NCI-H1092 treated with DMSO at 0.1 percent for 48 hours (cell line): Measurements from ENCODE around the gene CARS2.
"Not testable (repeated sequence)": the region's sequence is repeated elsewhere in the genome, so short reads cannot be mapped to it uniquely, and the experiment has no call there.

Source experiments
- DNase-seq: peaks from one replicate; lab custom pipeline; 2025; lab: John Stamatoyannopoulos, UW

CARS2 gene

GRCh38 chr13:110682746-110683145 is 23.2 kb downstream of the CARS2 start:
- DNase-seq = no peak

DNA sequence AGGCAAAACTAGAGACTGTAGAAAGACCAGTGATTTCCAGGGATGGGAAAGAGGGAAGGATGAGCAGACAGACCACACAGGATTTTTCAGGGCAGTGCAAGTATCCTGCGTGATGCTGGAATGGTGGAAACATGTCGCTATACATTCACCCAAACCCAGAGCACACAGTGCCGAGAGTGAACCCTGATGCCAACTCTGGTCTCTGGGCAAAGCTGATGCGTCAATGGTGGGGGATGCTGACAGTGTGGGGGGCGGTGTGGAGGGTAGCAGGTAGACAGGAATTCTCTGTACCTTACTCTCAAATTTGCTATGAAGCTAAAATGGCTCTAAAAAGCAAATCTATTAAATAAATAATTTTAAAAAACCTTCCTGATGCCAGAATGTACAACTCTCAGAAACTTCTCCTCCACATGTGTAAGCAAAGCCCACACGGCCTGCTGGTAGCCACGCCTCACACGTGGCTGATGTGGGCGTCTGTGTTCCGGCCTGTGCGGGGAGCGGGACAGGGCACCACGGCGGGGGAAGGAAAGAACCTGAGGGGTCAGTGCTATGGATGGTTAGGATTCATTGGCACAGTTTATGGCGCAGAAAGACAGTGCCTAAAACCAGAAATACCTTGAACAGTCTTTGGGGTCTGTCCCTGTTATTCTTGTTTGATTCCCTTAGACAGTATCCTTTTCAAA is 23.9 kb downstream of the CARS2 start:
- DNase-seq = no peak

DNA sequence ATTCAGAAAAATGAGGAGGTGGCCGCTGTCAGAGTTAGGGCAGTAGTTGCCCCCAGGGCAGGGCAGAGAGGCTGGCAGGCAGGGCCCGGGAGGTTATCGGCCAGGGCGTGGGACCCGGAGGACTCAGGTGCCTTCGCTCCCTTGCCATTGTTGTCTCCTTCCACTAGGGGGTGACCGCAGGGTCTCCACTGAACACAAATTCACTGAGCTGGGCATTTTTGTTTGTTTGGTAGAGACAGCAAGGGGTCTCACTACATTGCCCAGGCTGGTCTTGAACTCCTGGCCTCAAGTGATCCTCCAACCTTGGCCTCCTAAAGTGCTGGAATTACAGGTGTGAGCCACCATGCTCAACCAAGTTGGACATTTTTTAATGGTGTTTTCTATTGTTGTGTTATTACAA is 25.1 kb downstream of the CARS2 start:
- DNase-seq = no peak

- no peak for DNase-seq
Observed at GRCh38 chr13:110677731-110678545, 28.0 kb downstream of the CARS2 start.

DNA sequence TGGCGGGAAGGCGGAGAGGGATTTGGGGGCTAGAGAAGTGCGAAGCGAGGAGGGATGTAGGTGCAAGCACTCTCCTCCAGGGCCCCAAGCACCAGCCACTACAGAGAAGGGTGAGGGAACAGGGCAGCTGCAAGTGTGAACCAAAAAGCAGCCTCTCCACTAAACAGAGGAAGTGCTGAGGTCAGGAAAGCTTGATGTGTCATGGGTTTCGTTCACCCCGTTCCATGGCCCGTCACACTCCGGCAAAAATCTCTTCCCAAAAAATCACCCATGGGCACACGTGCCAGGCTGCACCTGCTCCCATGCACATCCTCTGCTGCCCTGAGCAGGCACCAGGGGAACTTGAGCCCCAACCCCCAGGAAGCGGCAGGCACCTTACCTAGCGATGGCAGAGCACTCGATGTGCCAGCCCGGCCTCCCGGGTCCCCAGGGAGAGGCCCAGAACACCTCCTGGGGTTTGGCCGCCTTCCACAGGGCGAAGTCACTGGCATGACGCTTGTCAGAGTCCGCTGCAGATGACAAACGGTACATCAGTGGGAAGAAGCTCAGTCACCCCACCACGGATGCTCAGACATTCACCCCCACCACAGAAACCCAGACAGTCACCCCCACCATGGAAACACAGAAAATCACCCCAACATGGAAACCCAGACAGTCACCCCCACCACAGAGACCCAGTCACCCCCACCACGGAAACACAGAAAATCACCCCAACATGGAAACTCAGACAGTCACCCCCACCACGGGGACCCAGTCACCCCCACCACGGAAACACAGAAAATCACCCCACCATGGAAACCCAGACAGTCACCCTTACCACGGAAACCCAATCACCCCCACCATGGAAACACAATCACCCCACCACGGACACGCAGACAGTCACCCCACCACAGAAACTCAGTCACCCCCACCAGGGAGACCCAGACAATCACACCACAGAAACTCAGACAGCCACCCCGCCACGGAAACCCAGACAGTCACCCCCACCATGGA is 29.0 kb downstream of the CARS2 start:
- DNase-seq = no peak

DNA sequence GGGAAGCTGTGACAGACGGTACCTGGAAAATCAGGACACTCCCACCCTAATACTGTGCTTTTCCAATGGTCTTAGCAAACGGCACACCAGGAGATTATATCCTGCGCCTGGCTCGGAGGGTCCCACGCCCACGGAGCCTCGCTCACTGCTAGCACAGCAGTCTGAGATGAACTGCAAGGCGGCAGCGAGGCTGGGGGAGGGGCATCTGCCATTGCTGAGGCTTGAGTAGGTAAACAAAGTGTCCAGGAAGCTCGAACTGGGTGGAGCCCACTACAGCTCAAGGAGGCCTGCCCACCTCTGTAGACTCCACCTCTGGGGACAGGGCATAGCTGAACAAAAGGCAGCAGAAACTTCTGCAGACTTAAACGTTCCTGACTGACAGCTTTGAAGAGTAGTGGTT is 36.1 kb downstream of the CARS2 start:
- DNase-seq = not testable (repeated sequence)

GRCh38 chr13:110669036-110669435 is 36.9 kb downstream of the CARS2 start:
- no peak for DNase-seq

DNA sequence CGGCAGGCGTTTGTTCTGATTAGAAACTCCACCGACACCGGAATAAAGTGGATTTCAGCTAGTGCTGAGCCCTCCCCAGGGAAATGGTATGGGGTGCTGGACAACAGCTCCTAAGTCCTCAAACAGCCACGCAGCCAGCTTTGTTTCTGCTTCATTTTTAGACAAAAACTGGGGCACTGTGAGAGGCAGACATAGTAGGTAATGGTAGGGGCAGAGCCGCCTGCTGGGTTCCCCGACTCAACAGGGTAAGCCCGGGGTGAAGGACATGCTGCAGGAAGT is 39.7 kb downstream of the CARS2 start:
- no peak for DNase-seq

GRCh38 chr13:110665491-110666254 is 40.2 kb downstream of the CARS2 start:
- no peak for DNase-seq

DNA sequence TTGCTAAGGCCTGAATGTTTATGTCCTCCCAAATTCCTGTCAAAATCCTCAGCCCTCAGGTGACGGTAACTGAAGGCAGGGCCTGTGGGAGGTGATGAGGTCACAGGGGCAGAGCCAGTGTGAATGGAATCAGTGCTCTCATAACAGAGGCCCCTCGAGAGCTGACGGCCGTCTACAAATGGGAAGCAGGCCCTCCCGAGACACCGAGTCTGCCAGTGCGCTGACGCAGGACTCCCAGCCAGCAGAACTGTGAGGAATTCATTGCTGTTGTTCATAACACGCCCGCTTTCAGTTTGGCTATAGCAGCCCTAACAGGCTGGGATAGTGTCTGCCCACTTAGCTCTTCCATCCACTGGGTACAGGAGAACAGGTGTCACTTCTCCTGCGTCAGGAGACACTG is 41.2 kb downstream of the CARS2 start:
- no peak for DNase-seq

GRCh38 chr13:110664041-110664440 is 41.9 kb downstream of the CARS2 start:
- no peak for DNase-seq

- DNase-seq = no peak
Observed at GRCh38 chr13:110663491-110663890, 42.4 kb downstream of the CARS2 start.

GRCh38 chr13:110662777-110663443 is 43.0 kb downstream of the CARS2 start:
- DNase-seq = no peak

DNA sequence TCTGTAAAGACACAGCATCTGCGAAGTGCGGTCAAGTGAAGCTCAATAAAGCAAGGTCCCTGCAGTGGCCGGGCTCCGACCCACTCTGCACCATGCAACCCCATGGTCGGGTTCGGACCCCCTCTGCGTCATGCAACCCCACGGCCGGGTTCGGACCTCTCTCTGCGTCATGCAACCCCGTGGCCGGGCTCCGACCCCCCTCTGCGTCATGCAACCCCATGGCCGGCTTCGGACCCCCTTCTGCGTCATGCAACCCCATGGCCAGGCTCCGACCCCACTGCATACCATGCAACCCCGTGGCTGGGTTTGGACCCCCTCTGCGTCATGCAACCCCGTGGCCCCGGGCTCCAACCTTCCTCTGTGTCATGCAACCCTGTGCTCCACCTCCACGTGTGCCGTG is 43.8 kb downstream of the CARS2 start:
- DNase-seq = no peak

DNA sequence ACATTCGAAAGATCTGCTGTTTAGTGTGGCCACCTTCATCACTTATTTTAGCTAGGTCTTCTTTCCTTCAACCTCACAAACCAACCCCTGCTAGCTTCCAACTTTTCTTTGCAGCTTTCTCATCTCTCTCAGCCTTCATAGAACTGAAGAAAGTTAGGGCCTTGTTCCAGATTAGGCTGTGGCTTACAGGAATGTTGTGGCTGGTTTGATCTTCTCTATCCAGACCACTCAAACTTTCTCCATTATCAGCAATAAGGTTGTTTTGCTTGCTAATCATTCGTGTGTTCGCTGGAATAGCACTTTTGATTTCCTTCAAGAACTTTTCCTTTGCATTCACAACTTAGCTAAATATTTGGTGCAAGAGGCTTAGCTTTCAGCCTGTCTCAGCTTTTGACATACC is 44.7 kb downstream of the CARS2 start:
- DNase-seq = no peak

DNA sequence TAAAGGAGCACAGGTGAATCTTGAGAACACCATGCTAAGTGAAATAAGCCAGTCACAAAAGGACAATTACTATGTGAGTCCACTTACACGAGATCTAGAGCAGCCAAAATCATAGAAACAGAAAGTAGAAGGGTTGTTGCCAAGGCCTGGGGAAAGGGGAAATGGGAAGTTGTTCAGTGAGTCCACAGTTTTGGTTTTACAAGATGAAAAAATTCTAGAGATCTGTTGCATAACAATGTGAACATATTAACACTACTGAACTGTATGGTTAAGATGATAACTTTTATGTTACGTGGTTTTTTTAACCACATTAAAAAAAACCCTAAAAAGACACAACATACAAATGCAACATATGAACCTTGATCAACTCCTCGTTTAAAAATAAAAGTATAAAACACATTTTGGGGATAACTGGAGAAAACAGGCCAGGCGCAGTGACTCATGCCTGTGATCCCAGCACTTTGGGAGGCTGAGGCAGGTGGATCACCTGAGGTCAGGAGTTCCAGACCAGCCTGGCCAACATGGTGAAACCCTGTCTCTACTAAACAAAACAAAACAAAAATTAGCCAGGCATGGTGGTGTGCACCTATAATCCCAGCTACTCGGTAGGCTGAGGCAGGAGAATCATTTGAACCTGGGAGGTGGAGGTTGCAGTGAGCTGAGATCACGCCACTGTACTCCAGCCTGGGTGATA is 47.6 kb downstream of the CARS2 start:
- DNase-seq = not testable (repeated sequence)

DNA sequence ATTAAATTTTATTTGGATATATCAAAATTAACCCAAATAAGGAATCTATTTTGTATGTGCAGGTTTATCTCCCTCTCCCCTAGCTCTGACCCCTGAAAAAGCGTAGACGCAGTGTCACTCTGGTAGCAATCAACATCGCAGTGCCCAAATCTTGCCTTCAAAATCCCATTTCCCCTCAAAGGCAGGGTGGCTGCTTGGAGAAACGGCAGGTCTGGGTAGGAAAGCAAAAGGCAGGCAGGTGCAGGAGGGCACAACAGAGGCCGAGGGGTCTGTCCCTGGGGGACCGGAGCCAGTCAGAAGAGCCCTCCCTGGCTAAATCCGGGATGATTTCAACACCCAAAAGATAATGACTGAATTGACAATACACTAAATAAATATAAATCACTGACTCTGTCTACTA is 48.7 kb downstream of the CARS2 start:
- DNase-seq = no peak

GRCh38 chr13:110653851-110654250 is 52.1 kb downstream of the CARS2 start:
- DNase-seq = no peak

- DNase-seq = no peak
Observed at GRCh38 chr13:110653271-110653670, 52.6 kb downstream of the CARS2 start.

DNA sequence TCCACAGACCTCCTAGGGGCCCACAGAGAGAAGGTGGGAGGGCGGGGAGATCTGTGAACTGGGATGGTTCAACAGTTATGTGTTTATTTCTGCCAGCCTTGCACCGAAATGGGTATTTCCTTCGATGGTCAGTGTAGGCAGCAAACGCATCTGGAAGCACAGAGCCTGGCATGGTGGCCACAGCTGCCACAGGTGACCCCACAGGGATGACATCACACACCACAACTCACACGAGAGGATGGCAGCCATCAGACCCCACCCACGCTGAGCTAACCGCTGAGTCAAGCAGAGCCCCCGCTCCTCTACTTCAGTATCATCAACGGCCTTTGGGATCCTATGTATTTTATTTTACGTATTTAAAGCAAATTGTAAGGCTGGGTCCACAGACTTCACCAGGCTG is 53.2 kb downstream of the CARS2 start:
- DNase-seq = no peak
